HCT116 (cell line): ENCODE results near the gene REXO4. TPM values are rescaled to one million over a fixed set of nuclear protein-coding genes. Genes with fewer than 3 reads are reported as not detected.

Experiments
- ATAC-seq: fragments of 200-7000 bp; cut with Tn5 transposase; 2 replicates; pipeline ENCODE4 v1.9.1; 2020; ENCODE audit warnings: mild to moderate bottlenecking, moderate library complexity
- BruUV-seq: library from RNA; stranded (reverse); fragments of 400-500 nt; replicated peaks from 2 replicates; lab custom pipeline; 2021; lab: Mats Ljungman, UMichigan
- CTCF ChIA-PET: fragments of 300-600 bp; sonication (Branson Sonifier 250); formaldehyde crosslinking; loops from one replicate; lab custom pipeline; 2021; ENCODE audit warnings: antibody characterized with exemption; lab: Charles Lee
- POLR2A ChIA-PET: fragments of 300-600, 350-600 bp; sonication (Branson Sonifier 250); formaldehyde crosslinking; loops from one replicate; lab custom pipeline; 2021; ENCODE audit warnings: antibody characterized with exemption; lab: Charles Lee
- RAD21 ChIA-PET, 2 experiments: fragments of 300-600 bp; sonication (Branson Sonifier 250); formaldehyde crosslinking; loops; one replicate each; lab custom pipeline; 2023; ENCODE audit warnings: low total read pairs in 2 of 2; ENCODE audit not compliant: uncharacterized antibody in 2 of 2, unreplicated experiment in 2 of 2, low non-redundant PET in 1 of 2; lab: Charles Lee
- DNase-seq: peaks from one replicate; pipeline ENCODE4 v3.0.0-alpha.2; 2010; ENCODE audit warnings: low read depth, low spot score
- H2AFZ ChIP-seq: fragments of 200-600 bp; shearing (Covaris generic), sonication (generic); 2 replicates; pipeline ENCODE4 v1.6.1; 2017; ENCODE audit warnings: low read depth, mixed run types, mixed read lengths, antibody characterized with exemption, low read length; ENCODE audit not compliant: poor library complexity, severe bottlenecking
- H3K27ac ChIP-seq: 2 replicates; pipeline ENCODE4 v1.5.1; 2012; ENCODE audit warnings: low read depth, low read length
- H3K27me3 ChIP-seq: fragments of 200-600 bp; sonication (generic); 2 replicates; pipeline ENCODE4 v1.6.1; 2016; ENCODE audit warnings: mixed run types, low read length, mixed read lengths; ENCODE audit not compliant: insufficient read depth
- H3K36me3 ChIP-seq, 2 experiments: fragments of 200-500 bp in 1 of 2; fragments of 200-600 bp in 1 of 2; sonication (Bioruptor generic) in 1 of 2; sonication (generic) in 1 of 2; 2 replicates each; pipeline versions ENCODE4 v1.5.1 to v1.6.1; 2014 to 2016; ENCODE audit warnings: low read length in 2 of 2, inconsistent platforms in 1 of 2, mixed read lengths in 1 of 2, mixed run types in 1 of 2; ENCODE audit not compliant: insufficient read depth in 2 of 2, control insufficient read depth in 1 of 2
- H3K4me1 ChIP-seq, 2 experiments: fragments of 200-600 bp in 1 of 2; sonication (generic) in 1 of 2; 2 replicates each; pipeline versions ENCODE4 v1.5.1 to v1.6.1; 2012 to 2017; ENCODE audit warnings: low read length in 2 of 2, inconsistent platforms in 1 of 2, mild to moderate bottlenecking in 1 of 2, mixed read lengths in 1 of 2, mixed run types in 1 of 2, moderate library complexity in 1 of 2; ENCODE audit not compliant: insufficient read depth in 2 of 2, control insufficient read depth in 1 of 2
- H3K4me2 ChIP-seq: fragments of 200-600 bp; sonication (generic); 2 replicates; pipeline ENCODE4 v1.6.1; 2017; ENCODE audit warnings: mixed run types, low read length, mixed read lengths
- H3K4me3 ChIP-seq, 2 experiments: fragments of 200-600 bp in 1 of 2; sonication (generic) in 1 of 2; replicated peaks in 1 of 2; 2 replicates each; pipeline ENCODE4 v1.5.1; 2011 to 2016; ENCODE audit warnings: low read length in 2 of 2, control low read depth in 1 of 2, low read depth in 1 of 2, mild to moderate bottlenecking in 1 of 2, mixed read lengths in 1 of 2, mixed run types in 1 of 2
- H3K79me2 ChIP-seq: fragments of 200-600 bp; sonication (generic); 2 replicates; pipeline ENCODE4 v1.6.1; 2017; ENCODE audit warnings: mild to moderate bottlenecking, mixed run types, low read length, moderate library complexity, mixed read lengths; ENCODE audit not compliant: insufficient read depth
- H3K9ac ChIP-seq: fragments of 200-600 bp; sonication (generic); 2 replicates; pipeline ENCODE4 v1.6.1; 2016; ENCODE audit warnings: low read length, mixed read lengths
- H3K9me2 ChIP-seq: fragments of 200-600 bp; sonication (generic), shearing (Covaris generic); 2 replicates; pipeline ENCODE4 v1.6.1; 2017; ENCODE audit warnings: mixed run types, mild to moderate bottlenecking, moderate library complexity; ENCODE audit not compliant: insufficient read depth
- H3K9me3 ChIP-seq, 2 experiments: fragments of 200-500 bp in 1 of 2; fragments of 200-600 bp in 1 of 2; sonication (Bioruptor generic) in 1 of 2; sonication (generic) in 1 of 2; 2 replicates each; pipeline ENCODE4 v1.6.1; 2014 to 2017; ENCODE audit warnings: low read length in 2 of 2, mixed read lengths in 2 of 2, inconsistent platforms in 1 of 2, low read depth in 1 of 2, mild to moderate bottlenecking in 1 of 2, mixed run types in 1 of 2, moderate library complexity in 1 of 2; ENCODE audit not compliant: control insufficient read depth in 1 of 2, insufficient read depth in 1 of 2
- H4K20me1 ChIP-seq: fragments of 200-600 bp; sonication (generic), shearing (Covaris generic); 2 replicates; pipeline ENCODE4 v1.6.1; 2017; ENCODE audit warnings: mixed run types, mild to moderate bottlenecking, moderate library complexity; ENCODE audit not compliant: insufficient read depth
- EZH2 ChIP-seq: fragments of 200-600 bp; sonication (generic); IDR thresholded peaks from 2 replicates; pipeline ENCODE4 v1.6.1; 2017; ENCODE audit warnings: antibody characterized with exemption, mixed run types
- EZH2phosphoT487 ChIP-seq: fragments of 200-600 bp; IDR thresholded peaks from 2 replicates; pipeline ENCODE4 v1.6.1; 2018; ENCODE audit warnings: antibody characterized with exemption, borderline replicate concordance
- FOSL1 ChIP-seq: IDR thresholded peaks from 2 replicates; pipeline ENCODE4 v1.6.1; 2012; ENCODE audit warnings: low read depth
- POLR2A ChIP-seq: IDR thresholded peaks from 2 replicates; pipeline ENCODE4 v1.7.0; 2011; ENCODE audit warnings: borderline replicate concordance; ENCODE audit not compliant: insufficient read depth, insufficient read length; ENCODE audit errors: extremely low read depth
- REST ChIP-seq: IDR thresholded peaks from 2 replicates; pipeline ENCODE4 v1.6.1; 2012; ENCODE audit warnings: low read depth
- SP1 ChIP-seq: IDR thresholded peaks from 2 replicates; pipeline ENCODE4 v1.6.1; 2012; ENCODE audit warnings: low read depth
- TCF7L2 ChIP-seq: IDR thresholded peaks from 2 replicates; pipeline ENCODE4 v1.7.0; 2011; ENCODE audit warnings: borderline replicate concordance, inconsistent platforms; ENCODE audit not compliant: insufficient read depth, insufficient read length; ENCODE audit errors: extremely low read depth
- intact Hi-C: fragments of 100-400 bp; cut with micrococcal nuclease; formaldehyde crosslinking; loops from 2 replicates; pipeline ENCODE4 v1.10.0; 2022
- total RNA-seq: library from RNA; stranded (reverse); gene quantifications from one replicate; pipeline ENCODE4 v1.2.1, GENCODE V29; 2021; ENCODE audit not compliant: unreplicated experiment
- TF ChIP-seq, protein P1 (sequence below): IDR thresholded peaks from 2 replicates; pipeline ENCODE4 v1.6.1; 2011; ENCODE audit warnings: mild to moderate bottlenecking, low read length, moderate library complexity; ENCODE audit not compliant: insufficient replicate concordance; ENCODE audit errors: extremely low read depth

The REXO4 gene
- total RNA-seq, 1 experiment from 2014 or later = 24.6 TPM

GRCh38 chr9:133387680-133388079 is 30.1 kb downstream of the REXO4 start:
- H4K20me1 ChIP-seq = no peaks in the 10 kb centered on the region
- H3K9me3 ChIP-seq = peaks cover 0 to 9% of the 10 kb centered on the region in 2 experiments; a peak in 1 of 4 replicates
- ATAC-seq (no peak), DNase-seq (no peak)
- RAD21 ChIA-PET = no interaction called here
- H2AFZ ChIP-seq = no peak overlapping the region
- H3K79me2 ChIP-seq = no peaks in the 10 kb centered on the region
- intact Hi-C loops = no loop called here
- H3K4me1 ChIP-seq = no peaks in the 10 kb centered on the region
- CTCF ChIA-PET = no interaction called here
- no peak overlapping the region for H3K4me3 ChIP-seq
- POLR2A ChIA-PET = no interaction called here
- no peak overlapping the region for H3K4me2 ChIP-seq
- H3K27ac ChIP-seq = no peak overlapping the region
- H3K9me2 ChIP-seq = no peaks in the 10 kb centered on the region
- H3K9ac ChIP-seq = no peak overlapping the region
- TF ChIP-seq TCF7L2 (no peak), REST (no peak), EZH2 (no peak), EZH2phosphoT487 (no peak), SP1 (no peak), POLR2A (no peak), FOSL1 (no peak)
- TF ChIP-seq, protein P1, sequence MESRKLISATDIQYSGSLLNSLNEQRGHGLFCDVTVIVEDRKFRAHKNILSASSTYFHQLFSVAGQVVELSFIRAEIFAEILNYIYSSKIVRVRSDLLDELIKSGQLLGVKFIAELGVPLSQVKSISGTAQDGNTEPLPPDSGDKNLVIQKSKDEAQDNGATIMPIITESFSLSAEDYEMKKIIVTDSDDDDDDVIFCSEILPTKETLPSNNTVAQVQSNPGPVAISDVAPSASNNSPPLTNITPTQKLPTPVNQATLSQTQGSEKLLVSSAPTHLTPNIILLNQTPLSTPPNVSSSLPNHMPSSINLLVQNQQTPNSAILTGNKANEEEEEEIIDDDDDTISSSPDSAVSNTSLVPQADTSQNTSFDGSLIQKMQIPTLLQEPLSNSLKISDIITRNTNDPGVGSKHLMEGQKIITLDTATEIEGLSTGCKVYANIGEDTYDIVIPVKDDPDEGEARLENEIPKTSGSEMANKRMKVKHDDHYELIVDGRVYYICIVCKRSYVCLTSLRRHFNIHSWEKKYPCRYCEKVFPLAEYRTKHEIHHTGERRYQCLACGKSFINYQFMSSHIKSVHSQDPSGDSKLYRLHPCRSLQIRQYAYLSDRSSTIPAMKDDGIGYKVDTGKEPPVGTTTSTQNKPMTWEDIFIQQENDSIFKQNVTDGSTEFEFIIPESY = no peak
- TF ChIP-seq, all 23 proteins: peak for 0
- no TSS peak for BruUV-seq
- Histone ChIP-seq H3K36me3 (no peaks in the 10 kb centered on the region), H3K27me3 (no peaks in the 10 kb centered on the region)
